ENCODE data around the gene UTY. TPM values are rescaled to one million over a fixed set of nuclear protein-coding genes. Genes with fewer than 3 reads are reported as not detected.

UTY gene
- total RNA-seq, 1 donor = 36.9 TPM

DNA sequence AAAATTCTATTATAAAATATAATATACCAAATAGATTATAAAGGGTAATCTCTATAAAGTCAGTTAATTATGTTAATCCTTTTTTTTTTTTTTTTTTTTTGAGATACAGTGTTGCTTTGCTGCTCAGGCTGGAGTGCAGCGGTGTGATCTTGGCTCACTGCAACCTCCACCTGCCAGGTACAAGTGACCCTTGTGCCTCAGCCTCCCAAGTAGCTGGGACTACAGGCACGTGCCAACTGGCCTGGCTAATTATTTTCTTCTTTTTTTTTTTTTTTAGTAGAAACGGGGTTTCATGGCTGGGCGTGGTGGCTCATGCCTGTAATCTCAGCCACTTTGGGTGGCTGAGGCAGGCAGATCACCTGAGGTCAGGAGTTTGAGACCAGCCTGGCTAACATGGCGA, 141.9 kb downstream of the UTY start:
- no peaks in the 10 kb centered on the region for H4K20me1 ChIP-seq (ENCODE audit: insufficient read depth, low read length)
- H3K36me3 ChIP-seq (ENCODE audit: insufficient read depth, low read length) = no peaks in the 10 kb centered on the region
- no peak overlapping the region for H3K27ac ChIP-seq (ENCODE audit: low read depth, low read length)
- TF ChIP-seq, protein P1, sequence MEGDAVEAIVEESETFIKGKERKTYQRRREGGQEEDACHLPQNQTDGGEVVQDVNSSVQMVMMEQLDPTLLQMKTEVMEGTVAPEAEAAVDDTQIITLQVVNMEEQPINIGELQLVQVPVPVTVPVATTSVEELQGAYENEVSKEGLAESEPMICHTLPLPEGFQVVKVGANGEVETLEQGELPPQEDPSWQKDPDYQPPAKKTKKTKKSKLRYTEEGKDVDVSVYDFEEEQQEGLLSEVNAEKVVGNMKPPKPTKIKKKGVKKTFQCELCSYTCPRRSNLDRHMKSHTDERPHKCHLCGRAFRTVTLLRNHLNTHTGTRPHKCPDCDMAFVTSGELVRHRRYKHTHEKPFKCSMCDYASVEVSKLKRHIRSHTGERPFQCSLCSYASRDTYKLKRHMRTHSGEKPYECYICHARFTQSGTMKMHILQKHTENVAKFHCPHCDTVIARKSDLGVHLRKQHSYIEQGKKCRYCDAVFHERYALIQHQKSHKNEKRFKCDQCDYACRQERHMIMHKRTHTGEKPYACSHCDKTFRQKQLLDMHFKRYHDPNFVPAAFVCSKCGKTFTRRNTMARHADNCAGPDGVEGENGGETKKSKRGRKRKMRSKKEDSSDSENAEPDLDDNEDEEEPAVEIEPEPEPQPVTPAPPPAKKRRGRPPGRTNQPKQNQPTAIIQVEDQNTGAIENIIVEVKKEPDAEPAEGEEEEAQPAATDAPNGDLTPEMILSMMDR (IDR thresholded peaks at IDR 0.05; ENCODE audit: extremely low read depth, low read depth, low read length) = no peak
- H3K4me3 ChIP-seq (ENCODE audit: insufficient read depth, low read length) = no peak overlapping the region
- no peaks in the 10 kb centered on the region for H3K4me1 ChIP-seq (ENCODE audit: insufficient read depth, low read length)
- no peaks in the 10 kb centered on the region for H3K27me3 ChIP-seq (ENCODE audit: insufficient read depth, low read length)
- H3K9me3 ChIP-seq (ENCODE audit: low read depth, low read length) = no peaks in the 10 kb centered on the region
- no peak for DNase-seq (ENCODE audit: insufficient read length, low spot score, missing footprints)
- H3K4me2 ChIP-seq (ENCODE audit: insufficient read depth, low read length) = no peak overlapping the region
- no peaks in the 10 kb centered on the region for H3K79me2 ChIP-seq (ENCODE audit: insufficient read depth, low read length)
- no peak overlapping the region for H2AFZ ChIP-seq (ENCODE audit: low read length)

DNA sequence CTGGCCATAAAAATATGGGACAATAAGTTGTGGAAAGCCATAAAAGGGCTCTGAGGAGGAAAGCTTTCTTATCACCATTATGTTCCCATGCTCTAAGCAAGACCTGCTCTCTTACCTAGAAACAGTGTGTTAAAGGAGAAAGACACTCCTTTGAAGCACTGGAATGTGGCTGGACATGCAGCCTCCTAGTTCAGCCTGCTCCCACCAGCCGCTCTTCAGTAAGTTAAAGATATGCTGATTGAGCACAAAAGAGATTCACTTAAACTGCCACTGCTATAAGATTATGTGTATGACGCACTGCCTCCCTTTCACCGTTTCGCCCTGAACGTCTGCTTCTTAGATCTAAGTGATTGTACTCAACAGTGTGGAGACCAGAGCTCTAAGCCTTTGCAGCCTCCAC, 146.0 kb downstream of the UTY start:
- no peak overlapping the region for H3K4me3 ChIP-seq (ENCODE audit: insufficient read depth, low read length)
- no peaks in the 10 kb centered on the region for H3K79me2 ChIP-seq (ENCODE audit: insufficient read depth, low read length)
- H3K4me2 ChIP-seq (ENCODE audit: insufficient read depth, low read length) = no peak overlapping the region
- no peaks in the 10 kb centered on the region for H3K27me3 ChIP-seq (ENCODE audit: insufficient read depth, low read length)
- TF ChIP-seq, protein P1 (IDR thresholded peaks at IDR 0.05; ENCODE audit: extremely low read depth, low read depth, low read length) = no peak
- H3K4me1 ChIP-seq (ENCODE audit: insufficient read depth, low read length) = no peaks in the 10 kb centered on the region
- no peak for DNase-seq (ENCODE audit: insufficient read length, low spot score, missing footprints)
- H2AFZ ChIP-seq (ENCODE audit: low read length) = no peak overlapping the region
- no peaks in the 10 kb centered on the region for H4K20me1 ChIP-seq (ENCODE audit: insufficient read depth, low read length)
- no peaks in the 10 kb centered on the region for H3K9me3 ChIP-seq (ENCODE audit: low read depth, low read length)
- no peak overlapping the region for H3K27ac ChIP-seq (ENCODE audit: low read depth, low read length)
- no peaks in the 10 kb centered on the region for H3K36me3 ChIP-seq (ENCODE audit: insufficient read depth, low read length)

DNA sequence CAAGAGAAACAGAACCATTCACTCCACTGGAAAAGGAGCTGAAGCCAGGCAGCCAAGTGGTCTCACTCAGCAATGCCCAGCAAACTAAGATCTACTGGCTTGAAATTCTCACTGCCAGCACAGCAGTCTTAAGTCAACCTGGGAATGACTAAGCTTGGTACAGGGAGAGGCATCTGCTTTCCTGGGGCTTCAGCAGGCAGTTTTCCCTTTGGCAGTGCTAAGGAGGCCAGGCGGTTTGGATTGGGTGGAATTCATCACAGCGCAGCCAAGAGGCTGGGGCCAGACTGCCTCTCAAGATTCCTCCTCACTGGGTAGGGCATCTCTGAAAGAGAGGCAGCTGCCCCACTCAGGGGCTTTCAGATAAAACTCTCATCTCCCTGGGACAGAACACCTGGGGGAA, 149.2 kb downstream of the UTY start:
- Histone ChIP-seq H3K9me3 (ENCODE audit: low read depth, low read length) (no peaks in the 10 kb centered on the region), H3K4me3 (ENCODE audit: insufficient read depth, low read length) (no peak overlapping the region), H3K4me2 (ENCODE audit: insufficient read depth, low read length) (no peak overlapping the region), H3K27ac (ENCODE audit: low read depth, low read length) (no peak overlapping the region), H2AFZ (ENCODE audit: low read length) (no peak overlapping the region), H3K27me3 (ENCODE audit: insufficient read depth, low read length) (no peaks in the 10 kb centered on the region), H4K20me1 (ENCODE audit: insufficient read depth, low read length) (no peaks in the 10 kb centered on the region), H3K79me2 (ENCODE audit: insufficient read depth, low read length) (no peaks in the 10 kb centered on the region), H3K36me3 (ENCODE audit: insufficient read depth, low read length) (no peaks in the 10 kb centered on the region), H3K4me1 (ENCODE audit: insufficient read depth, low read length) (no peaks in the 10 kb centered on the region)
- no peak for DNase-seq (ENCODE audit: insufficient read length, low spot score, missing footprints)
- TF ChIP-seq, protein P1 (IDR thresholded peaks at IDR 0.05; ENCODE audit: extremely low read depth, low read depth, low read length) = no peak

DNA sequence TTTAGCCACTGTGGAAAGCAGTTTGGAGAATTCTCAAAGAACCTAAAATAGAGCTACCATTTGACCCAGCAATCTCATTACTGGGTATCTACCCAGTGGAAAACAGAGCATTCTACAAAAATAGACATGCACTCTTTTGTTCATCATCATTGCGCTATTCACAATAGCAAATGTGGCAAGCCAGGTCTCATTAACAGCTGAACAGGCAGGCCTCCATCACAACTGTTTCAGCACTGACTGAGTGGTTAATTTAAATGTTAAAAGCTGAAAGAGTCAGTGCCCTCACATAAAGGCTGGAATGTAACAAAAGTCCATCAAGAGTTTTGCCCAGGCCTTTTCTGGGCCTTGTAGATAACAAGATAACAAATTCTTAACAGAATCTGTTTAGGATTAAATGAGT, 166.9 kb downstream of the UTY start:
- H3K4me2 ChIP-seq (ENCODE audit: insufficient read depth, low read length) = no peak overlapping the region
- H3K79me2 ChIP-seq (ENCODE audit: insufficient read depth, low read length) = no peaks in the 10 kb centered on the region
- TF ChIP-seq, protein P1 (IDR thresholded peaks at IDR 0.05; ENCODE audit: extremely low read depth, low read depth, low read length) = no peak
- H3K9me3 ChIP-seq (ENCODE audit: low read depth, low read length) = no peaks in the 10 kb centered on the region
- H3K36me3 ChIP-seq (ENCODE audit: insufficient read depth, low read length) = no peaks in the 10 kb centered on the region
- H3K4me1 ChIP-seq (ENCODE audit: insufficient read depth, low read length) = no peaks in the 10 kb centered on the region
- H4K20me1 ChIP-seq (ENCODE audit: insufficient read depth, low read length) = no peaks in the 10 kb centered on the region
- no peak overlapping the region for H2AFZ ChIP-seq (ENCODE audit: low read length)
- DNase-seq (ENCODE audit: insufficient read length, low spot score, missing footprints) = no peak
- no peaks in the 10 kb centered on the region for H3K27me3 ChIP-seq (ENCODE audit: insufficient read depth, low read length)
- H3K4me3 ChIP-seq (ENCODE audit: insufficient read depth, low read length) = no peak overlapping the region
- no peak overlapping the region for H3K27ac ChIP-seq (ENCODE audit: low read depth, low read length)

Data from osteoblast (primary cell).